K562 (cell line): ENCODE measurements around the gene PDE6G. TPM values are rescaled to one million over a fixed set of nuclear protein-coding genes. Genes with fewer than 3 reads are reported as not detected.

Experiments used
- ATF7 ChIP-seq: fragments of 450-650 bp; IDR thresholded peaks from 2 replicates; pipeline ENCODE4 v1.7.1; 2014; ENCODE audit warnings: mild to moderate bottlenecking, moderate library complexity
- CC2D1A ChIP-seq: fragments of 450-650 bp; IDR thresholded peaks from 2 replicates; pipeline ENCODE4 v1.6.1; 2017; ENCODE audit warnings: mild to moderate bottlenecking
- EGR1 ChIP-seq: fragments of 450-650 bp; conservative IDR thresholded peaks from 2 replicates; pipeline ENCODE4 v1.6.1; 2017; ENCODE audit warnings: mild to moderate bottlenecking
- ETV5 ChIP-seq: sonication (generic); formaldehyde crosslinking; IDR thresholded peaks from 2 replicates; pipeline ENCODE4 v1.4.0; 2020; ENCODE audit warnings: low read depth, mild to moderate bottlenecking, missing genetic modification reagents
- EWSR1 ChIP-seq: fragments of 450-650 bp; IDR thresholded peaks from 2 replicates; pipeline ENCODE4 v1.6.1; 2018; ENCODE audit warnings: borderline replicate concordance, mild to moderate bottlenecking, low read depth, moderate library complexity; ENCODE audit not compliant: partially characterized antibody
- FOS ChIP-seq: IDR thresholded peaks from 3 replicates; pipeline ENCODE4 v1.6.1; 2011; ENCODE audit not compliant: insufficient read length; ENCODE audit errors: extremely low read depth
- FOXJ2 ChIP-seq: fragments of 200-800 bp; sonication (Bioruptor generic); IDR thresholded peaks from 2 replicates; pipeline ENCODE4 v1.6.1; 2016; ENCODE audit warnings: missing genetic modification characterization, missing compliant biosample characterization
- POLR2AphosphoS5 ChIP-seq: IDR thresholded peaks from 2 replicates; pipeline ENCODE4 v1.6.1; 2011; ENCODE audit warnings: mild to moderate bottlenecking, low read depth, low read length, moderate library complexity; ENCODE audit not compliant: control insufficient read depth, insufficient read depth
- TEAD1 ChIP-seq, 2 experiments: fragments of 450-650 bp in 1 of 2; sonication (generic) in 1 of 2; formaldehyde crosslinking; IDR thresholded peaks; 2 replicates each; pipeline versions ENCODE4 v1.4.0 to v1.8.0; 2020 to 2022; ENCODE audit warnings: mild to moderate bottlenecking in 2 of 2, missing genetic modification reagents in 1 of 2
- YBX1 ChIP-seq: fragments of 450-650 bp; IDR thresholded peaks from 2 replicates; pipeline ENCODE4 v1.7.1; 2016; ENCODE audit warnings: mild to moderate bottlenecking
- polyA plus RNA-seq, 8 experiments: library from polyadenylated mRNA; depleted of rRNA in 4 of 8; stranded (reverse) in 5 of 8; unstranded in 3 of 8; fragments of >200 nt; fragmentation: Nextera tagmentation in 2 of 8; fragmentation: Illumina TruSeq in 1 of 8; extraction: Ambion mirVana in 2 of 8; extraction: Trizol in 1 of 8; gene quantifications; 2 replicates each; pipeline versions ENCODE4 v1.2.1 to v1.2.3, GENCODE V29; 2011 to 2014; ENCODE audit warnings: inconsistent platforms in 1 of 8, missing spikeins in 1 of 8
- total RNA-seq, 7 experiments: library from RNA; depleted of rRNA in 6 of 7; stranded (reverse); fragments of >200 nt in 6 of 7; fragmentation: Illumina TruSeq in 2 of 7; extraction: Trizol in 2 of 7; gene quantifications; 2 replicates each; pipeline versions ENCODE4 v1.2.1 to v1.2.3, GENCODE V29; 2011 to 2021; ENCODE audit warnings: low replicate concordance in 1 of 7
- TF ChIP-seq, protein P1 (sequence below): fragments of 450-650 bp; IDR thresholded peaks from 2 replicates; pipeline ENCODE4 v1.6.1; 2018; ENCODE audit not compliant: partially characterized antibody
- TF ChIP-seq, protein P2 (sequence below): fragments of 450-650 bp; formaldehyde crosslinking; IDR thresholded peaks from 2 replicates; pipeline ENCODE4 v1.4.0; 2022; ENCODE audit warnings: missing genetic modification characterization
- TF ChIP-seq, protein P3 (sequence below): fragments of 450-650 bp; formaldehyde crosslinking; IDR thresholded peaks from 2 replicates; pipeline ENCODE4 v1.4.0; 2020; ENCODE audit warnings: mild to moderate bottlenecking
- TF ChIP-seq, protein P4 (sequence below), 2 experiments: IDR thresholded peaks in 1 of 2; conservative IDR thresholded peaks in 1 of 2; 2 replicates each; pipeline ENCODE4 v1.6.1; 2016; ENCODE audit warnings: low read depth in 2 of 2, mild to moderate bottlenecking in 1 of 2, missing compliant biosample characterization in 1 of 2, missing genetic modification characterization in 1 of 2, moderate library complexity in 1 of 2
- TF ChIP-seq, protein P5 (sequence below): fragments of 450-650 bp; IDR thresholded peaks from 2 replicates; pipeline ENCODE4 v1.6.1; 2016; ENCODE audit warnings: antibody characterized with exemption

Gene PDE6G
- total and polyA plus RNA-seq, 9 of the 15 experiments (the other 6 are each of a cell fraction or from before 2014, with no cell fraction given) = 0.14 to 0.59 TPM; not detected in 7

DNA sequence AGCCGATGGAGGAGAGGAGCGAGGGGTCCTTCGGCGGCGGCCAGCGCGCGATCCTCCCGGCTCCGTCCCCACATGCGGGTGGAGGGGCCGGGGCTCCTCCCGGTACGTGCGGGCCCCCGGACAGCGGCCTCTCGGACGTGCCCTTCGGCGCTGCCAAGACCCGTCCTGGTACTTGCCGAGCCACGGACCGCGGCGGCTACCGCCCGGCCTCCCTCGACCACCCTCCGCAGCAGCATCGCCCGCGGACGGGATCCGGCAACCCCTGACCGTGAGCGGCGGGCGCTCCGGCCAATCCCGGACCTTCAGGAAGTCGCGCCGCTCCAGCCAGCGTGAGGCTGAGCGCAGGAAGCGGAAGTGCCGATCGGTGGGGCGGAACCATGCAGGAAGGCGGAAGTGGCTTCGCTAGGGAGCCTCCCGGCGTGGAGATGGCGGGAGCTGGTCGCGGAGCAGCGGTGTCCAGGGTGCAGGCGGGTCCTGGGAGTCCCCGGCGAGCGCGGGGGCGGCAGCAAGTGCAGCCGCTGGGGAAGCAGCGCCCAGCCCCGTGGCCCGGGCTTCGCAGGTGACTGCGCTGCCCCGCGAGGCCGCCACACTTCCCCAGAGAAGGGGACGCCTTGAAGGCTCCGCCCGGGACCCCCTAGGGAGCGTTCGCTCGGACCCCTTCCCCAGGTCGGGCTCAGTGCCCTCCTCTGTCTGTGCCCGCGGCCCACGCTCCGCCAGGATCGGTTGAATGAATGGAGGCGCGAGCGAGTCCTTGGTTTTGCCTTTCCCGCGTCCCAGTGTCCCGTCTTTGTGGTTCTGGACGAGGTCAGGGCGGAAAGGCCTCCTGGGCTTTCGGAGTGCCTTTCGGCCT lies 10.2 kb upstream of the PDE6G start, which contains the start of the genes CCDC137 and OXLD1 (continued):
- TF ChIP-seq, protein P1, sequence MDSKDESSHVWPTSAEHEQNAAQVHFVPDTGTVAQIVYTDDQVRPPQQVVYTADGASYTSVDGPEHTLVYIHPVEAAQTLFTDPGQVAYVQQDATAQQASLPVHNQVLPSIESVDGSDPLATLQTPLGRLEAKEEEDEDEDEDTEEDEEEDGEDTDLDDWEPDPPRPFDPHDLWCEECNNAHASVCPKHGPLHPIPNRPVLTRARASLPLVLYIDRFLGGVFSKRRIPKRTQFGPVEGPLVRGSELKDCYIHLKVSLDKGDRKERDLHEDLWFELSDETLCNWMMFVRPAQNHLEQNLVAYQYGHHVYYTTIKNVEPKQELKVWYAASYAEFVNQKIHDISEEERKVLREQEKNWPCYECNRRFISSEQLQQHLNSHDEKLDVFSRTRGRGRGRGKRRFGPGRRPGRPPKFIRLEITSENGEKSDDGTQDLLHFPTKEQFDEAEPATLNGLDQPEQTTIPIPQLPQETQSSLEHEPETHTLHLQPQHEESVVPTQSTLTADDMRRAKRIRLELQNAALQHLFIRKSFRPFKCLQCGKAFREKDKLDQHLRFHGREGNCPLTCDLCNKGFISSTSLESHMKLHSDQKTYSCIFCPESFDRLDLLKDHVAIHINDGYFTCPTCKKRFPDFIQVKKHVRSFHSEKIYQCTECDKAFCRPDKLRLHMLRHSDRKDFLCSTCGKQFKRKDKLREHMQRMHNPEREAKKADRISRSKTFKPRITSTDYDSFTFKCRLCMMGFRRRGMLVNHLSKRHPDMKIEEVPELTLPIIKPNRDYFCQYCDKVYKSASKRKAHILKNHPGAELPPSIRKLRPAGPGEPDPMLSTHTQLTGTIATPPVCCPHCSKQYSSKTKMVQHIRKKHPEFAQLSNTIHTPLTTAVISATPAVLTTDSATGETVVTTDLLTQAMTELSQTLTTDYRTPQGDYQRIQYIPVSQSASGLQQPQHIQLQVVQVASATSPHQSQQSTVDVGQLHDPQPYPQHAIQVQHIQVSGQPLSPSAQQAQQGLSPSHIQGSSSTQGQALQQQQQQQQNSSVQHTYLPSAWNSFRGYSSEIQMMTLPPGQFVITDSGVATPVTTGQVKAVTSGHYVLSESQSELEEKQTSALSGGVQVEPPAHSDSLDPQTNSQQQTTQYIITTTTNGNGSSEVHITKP = peak; percentile 15
- TF ChIP-seq, protein P2, sequence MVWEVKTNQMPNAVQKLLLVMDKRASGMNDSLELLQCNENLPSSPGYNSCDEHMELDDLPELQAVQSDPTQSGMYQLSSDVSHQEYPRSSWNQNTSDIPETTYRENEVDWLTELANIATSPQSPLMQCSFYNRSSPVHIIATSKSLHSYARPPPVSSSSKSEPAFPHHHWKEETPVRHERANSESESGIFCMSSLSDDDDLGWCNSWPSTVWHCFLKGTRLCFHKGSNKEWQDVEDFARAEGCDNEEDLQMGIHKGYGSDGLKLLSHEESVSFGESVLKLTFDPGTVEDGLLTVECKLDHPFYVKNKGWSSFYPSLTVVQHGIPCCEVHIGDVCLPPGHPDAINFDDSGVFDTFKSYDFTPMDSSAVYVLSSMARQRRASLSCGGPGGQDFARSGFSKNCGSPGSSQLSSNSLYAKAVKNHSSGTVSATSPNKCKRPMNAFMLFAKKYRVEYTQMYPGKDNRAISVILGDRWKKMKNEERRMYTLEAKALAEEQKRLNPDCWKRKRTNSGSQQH (CRISPR knock-in tag) = no peak
- TF ChIP-seq EWSR1 (no peak), POLR2AphosphoS5 (peak; percentile 80), EGR1 (peak; percentile 90), YBX1 (no peak), CC2D1A (no peak), TEAD1 (CRISPR knock-in tag; IDR thresholded peaks at IDR 0.05) (peak in 1 of 2 experiments; percentile 38; a peak in 1 of 4 replicates), ATF7 (peak; percentile 65), FOXJ2 (tag) (no peak), FOS (peak; percentile 89), ETV5 (CRISPR knock-in tag) (peak; percentile 11; the same call in 1 of the 2 replicates)
- TF ChIP-seq, protein P3, sequence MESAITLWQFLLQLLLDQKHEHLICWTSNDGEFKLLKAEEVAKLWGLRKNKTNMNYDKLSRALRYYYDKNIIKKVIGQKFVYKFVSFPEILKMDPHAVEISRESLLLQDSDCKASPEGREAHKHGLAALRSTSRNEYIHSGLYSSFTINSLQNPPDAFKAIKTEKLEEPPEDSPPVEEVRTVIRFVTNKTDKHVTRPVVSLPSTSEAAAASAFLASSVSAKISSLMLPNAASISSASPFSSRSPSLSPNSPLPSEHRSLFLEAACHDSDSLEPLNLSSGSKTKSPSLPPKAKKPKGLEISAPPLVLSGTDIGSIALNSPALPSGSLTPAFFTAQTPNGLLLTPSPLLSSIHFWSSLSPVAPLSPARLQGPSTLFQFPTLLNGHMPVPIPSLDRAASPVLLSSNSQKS (CRISPR knock-in tag) = no peak
- TF ChIP-seq, protein P4, sequence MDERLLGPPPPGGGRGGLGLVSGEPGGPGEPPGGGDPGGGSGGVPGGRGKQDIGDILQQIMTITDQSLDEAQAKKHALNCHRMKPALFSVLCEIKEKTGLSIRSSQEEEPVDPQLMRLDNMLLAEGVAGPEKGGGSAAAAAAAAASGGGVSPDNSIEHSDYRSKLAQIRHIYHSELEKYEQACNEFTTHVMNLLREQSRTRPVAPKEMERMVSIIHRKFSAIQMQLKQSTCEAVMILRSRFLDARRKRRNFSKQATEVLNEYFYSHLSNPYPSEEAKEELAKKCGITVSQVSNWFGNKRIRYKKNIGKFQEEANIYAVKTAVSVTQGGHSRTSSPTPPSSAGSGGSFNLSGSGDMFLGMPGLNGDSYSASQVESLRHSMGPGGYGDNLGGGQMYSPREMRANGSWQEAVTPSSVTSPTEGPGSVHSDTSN (CRISPR knock-in tag; IDR thresholded peaks at IDR 0.05; ENCODE audit: low read depth) = peak; percentile 99
- TF ChIP-seq, protein P4 (tag; conservative IDR thresholded peaks at IDR 0.05; ENCODE audit: low read depth) = peak; percentile 97
- TF ChIP-seq, protein P5, sequence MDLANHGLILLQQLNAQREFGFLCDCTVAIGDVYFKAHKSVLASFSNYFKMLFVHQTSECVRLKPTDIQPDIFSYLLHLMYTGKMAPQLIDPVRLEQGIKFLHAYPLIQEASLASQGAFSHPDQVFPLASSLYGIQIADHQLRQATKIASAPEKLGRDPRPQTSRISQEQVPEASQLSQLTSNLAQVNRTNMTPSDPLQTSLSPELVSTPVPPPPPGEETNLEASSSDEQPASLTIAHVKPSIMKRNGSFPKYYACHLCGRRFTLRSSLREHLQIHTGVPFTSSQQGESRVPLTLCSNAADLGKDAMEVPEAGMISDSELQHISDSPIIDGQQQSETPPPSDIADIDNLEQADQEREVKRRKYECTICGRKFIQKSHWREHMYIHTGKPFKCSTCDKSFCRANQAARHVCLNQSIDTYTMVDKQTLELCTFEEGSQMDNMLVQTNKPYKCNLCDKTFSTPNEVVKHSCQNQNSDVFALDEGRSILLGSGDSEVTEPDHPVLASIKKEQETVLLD = no peak
